GM18507 (cell line): Measurements from ENCODE around the gene SIAH3.

Experiments used
- DNase-seq: peaks from one replicate; pipeline ENCODE4 v3.0.0; 2011; ENCODE audit warnings: low read depth; ENCODE audit not compliant: insufficient read length; ENCODE audit errors: extremely low spot score
- FAIRE-seq: peaks from 2 replicates; lab custom pipeline; 2011; peaks lifted over from hg19 to GRCh38; lab: Jason Lieb, UNC

The SIAH3 gene

DNA sequence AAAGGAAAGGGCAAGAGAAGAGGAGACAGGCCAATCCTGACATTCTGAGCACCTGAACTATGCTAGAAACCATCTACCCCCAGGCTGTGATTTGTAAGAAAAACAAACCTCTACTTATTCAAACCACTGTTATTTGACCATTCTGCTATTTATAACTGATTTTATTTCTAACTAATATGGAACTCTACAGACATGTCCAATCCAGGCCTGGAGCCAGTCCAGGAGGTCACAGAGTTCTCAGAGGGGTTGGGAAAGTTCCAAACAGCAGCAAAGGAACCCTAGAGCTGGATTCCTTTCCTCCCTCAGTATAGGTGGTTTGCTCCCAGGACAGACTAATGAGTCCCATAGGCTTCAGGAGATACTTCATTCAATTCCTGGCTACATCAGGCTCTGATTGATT lies 24.2 kb downstream of the SIAH3 start:
- DNase-seq = no peak
- FAIRE-seq = no peak

DNA sequence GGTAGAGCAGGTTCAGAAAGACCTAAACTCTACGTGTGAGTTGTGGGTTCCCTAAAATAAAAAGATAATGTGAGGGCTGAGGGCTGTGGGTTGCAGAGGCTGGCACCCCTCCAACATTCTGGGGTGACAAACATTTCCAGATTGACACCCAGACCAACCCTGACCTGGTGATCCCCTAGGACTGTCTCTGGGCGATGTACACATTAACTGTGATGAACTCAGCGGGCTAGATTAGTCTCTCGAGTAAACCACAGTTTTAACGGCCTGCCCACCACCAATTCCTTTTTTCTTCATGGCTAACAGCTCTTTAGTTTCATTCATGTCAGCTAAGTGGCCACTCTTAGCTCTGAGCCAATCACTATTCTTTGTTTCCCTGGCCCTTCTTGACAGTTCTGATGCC lies 24.8 kb downstream of the SIAH3 start:
- DNase-seq (peak; percentile 33), FAIRE-seq (peak; percentile 84)

DNA sequence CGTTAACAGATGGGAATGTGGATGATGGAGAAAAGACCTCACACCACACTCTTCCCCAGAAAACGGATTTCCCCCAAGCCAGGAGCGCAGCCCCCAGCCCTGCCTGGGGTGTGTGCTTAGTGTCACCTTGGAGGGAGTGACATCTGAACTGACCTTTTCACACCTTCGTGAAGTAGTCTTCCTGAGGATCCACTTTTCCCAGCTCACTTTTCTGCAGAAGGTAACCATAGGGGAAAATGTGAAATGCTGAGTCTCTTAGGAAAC lies 26.2 kb downstream of the SIAH3 start:
- DNase-seq (no peak), FAIRE-seq (no peak)

DNA sequence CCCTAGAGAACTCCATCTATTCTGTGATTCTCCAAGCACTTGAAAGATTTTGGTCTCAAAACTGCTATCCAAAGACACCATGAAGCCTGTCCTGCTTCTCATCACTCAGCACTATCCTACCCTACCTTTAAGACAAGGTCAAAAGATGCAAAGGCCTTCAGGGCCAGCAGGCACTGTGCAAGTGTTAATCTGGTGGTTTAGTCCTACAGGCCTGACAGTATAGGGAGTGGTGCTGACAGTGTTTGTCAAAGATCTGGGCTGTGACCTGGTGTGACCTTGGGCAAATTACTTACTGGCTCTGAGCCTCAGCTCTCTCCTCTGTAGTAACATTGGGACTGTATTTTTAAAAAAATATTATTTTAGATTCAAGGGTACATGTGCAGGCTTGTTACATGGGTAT lies 28.0 kb downstream of the SIAH3 start:
- FAIRE-seq (no peak), DNase-seq (no peak)

DNA sequence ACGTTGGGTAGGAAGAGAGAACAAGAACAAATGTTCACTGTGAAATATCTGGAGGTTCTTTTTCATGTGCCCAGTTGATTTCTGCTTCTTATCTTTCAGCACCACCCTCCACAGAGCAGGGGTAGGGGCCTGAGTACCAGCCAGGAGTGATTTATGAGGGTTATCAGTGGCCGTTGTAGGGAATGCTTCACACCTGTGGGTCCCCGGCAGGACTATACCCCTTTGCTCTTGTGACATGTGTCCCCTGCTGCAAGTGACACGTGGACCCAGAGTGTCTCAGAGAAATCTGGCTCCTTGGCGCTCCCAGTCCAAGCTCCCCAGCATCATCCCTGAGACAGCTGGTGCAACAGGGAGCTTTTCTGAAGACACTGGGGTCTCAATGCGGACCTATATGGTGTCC lies 29.7 kb downstream of the SIAH3 start:
- FAIRE-seq = no peak

DNA sequence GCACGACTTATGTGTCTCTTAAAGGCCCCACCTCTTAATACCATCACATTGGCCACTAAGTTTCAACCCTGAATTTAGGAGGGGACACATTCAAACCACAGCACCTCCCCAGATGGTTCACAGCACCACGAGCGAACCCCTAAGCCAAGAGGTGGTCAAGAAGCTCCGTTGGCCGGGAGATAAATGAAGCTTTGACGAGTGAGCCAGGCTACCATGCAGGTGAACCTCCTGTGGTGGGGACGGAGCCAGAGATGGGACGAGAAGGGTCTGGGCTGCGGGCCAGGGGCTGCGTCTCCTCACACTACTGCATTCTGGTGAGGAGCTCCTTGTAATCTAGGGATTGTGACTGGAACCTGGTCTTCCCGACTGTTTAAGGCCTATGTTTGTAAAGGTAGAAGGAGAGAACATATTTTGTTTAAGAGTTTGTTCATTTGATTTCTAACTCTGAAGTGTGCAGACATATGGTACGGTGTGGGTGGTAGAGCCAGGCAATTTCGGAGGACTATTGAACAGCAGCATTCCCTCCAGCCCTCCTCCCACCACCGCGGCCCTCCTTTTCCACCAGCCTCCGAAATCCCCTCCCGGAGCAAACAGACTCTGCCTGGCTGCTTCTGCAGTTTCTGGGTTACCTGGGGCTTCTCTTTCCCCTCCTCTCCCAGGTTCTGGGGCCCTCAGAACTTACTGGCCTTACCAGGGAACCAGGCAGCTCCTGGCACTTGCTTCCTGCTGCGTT lies 31.3 kb downstream of the SIAH3 start:
- FAIRE-seq (no peak), DNase-seq (no peak)

More for the DNA sequence above, 29.7 kb downstream of the SIAH3 start:
- DNase-seq = no peak

DNA sequence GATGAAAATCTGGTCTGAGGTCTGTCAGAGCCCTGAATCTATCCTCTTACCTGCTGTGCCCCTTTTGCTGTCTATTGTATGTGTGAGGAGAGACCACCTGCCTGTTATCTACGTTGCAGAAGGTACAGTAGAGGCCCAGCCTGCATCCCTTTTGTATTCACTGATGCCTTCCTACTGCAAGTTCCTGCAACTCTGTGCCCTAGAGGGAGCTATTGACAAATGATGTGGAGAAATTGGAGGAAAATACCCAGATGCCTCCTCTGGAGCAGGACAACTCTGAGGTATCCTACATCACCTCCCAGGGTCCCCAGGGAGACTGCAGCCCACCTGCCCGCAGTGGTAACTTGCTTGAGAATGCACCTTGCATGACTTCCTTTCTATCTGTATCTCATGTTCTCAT lies 33.7 kb downstream of the SIAH3 start:
- DNase-seq (no peak), FAIRE-seq (no peak)

DNA sequence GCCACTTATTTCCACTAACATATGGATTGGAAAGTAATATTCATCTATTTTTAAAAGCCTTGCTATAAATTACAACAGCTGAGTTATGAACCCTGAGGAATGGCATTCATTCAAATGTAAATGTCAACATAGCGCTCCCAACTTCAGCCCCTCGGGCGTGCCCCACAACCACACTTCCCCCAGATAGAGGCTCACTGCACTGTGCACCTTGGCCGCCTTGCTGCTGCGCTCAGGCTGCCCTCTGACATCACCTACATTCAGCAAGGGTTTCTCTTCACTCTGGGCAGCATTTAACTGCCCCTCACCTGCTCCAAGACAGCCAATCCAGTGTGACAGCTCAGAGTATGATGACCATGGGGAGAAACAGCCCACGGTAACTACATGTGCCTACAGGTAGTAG lies 35.1 kb downstream of the SIAH3 start:
- FAIRE-seq (no peak), DNase-seq (no peak)

DNA sequence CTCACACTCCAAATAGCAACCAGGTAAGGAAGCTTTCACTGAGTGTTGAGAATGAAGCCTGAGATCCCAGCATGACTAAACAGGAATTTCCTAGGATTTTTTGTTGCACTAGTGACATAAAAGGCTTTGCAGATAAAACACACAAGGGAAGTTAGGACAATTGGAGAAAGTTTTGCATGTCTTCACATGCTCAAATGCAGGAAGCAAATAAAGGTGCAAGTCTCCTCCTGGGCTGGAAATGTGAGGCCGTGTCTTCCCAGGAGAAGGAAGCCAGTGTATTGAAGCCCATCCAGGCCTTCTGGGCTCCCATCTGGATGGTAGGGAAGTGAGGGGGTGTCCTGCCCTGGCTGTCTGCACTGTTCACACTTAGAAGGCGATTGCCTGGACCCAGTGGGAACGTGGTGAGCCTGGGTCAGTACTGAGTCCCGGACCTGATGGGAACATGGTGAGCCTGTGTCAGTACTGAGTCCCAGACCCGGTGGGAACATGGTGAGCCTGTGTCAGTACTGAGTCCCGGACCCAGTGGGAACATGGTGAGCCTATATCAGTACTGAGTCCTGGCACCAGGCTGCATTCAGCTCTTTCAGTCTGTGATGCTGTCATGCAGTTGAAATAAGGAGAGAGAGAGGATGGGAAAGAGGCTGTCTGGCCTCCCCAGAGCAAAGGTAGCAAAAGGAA lies 38.7 kb downstream of the SIAH3 start:
- FAIRE-seq = no peak

DNA sequence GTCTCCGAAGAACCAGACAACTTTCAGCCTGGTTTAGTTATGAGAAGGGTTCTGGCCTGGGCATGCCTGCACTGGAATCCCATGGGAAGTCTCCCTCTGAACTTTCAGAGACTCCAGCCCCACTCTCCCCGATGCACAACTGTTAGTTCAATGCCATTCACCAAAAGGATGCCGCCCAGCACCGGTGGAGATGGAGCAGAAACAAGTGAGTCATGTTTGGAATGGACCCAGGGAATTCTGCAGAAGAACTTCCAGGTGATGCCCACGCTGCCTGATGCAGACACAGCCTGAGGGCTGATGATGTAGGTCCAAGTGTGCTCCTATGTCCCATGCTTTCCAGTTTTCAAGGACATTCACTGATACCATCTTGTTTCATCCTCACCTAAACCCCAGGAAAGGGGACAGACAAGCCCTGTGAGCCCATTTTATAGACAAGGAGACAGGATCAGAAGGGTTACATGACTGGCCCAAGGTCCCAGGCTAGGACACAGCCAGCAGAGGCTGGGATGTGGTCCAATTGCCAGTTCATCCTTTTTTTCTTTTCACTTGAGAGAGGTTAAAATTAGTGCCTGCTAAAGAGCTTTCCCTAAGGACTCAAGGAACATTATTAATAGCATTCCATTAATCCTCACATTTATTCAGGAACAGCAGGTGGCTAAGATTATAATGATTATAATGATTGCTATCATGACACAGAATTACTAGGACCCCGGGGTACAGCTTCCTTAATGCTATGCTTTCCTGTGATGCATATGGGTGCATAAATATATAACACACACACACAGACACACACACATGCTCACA lies 39.5 kb downstream of the SIAH3 start:
- FAIRE-seq (no peak), DNase-seq (no peak)

More for the DNA sequence above, 38.7 kb downstream of the SIAH3 start:
- no peak for DNase-seq

DNA sequence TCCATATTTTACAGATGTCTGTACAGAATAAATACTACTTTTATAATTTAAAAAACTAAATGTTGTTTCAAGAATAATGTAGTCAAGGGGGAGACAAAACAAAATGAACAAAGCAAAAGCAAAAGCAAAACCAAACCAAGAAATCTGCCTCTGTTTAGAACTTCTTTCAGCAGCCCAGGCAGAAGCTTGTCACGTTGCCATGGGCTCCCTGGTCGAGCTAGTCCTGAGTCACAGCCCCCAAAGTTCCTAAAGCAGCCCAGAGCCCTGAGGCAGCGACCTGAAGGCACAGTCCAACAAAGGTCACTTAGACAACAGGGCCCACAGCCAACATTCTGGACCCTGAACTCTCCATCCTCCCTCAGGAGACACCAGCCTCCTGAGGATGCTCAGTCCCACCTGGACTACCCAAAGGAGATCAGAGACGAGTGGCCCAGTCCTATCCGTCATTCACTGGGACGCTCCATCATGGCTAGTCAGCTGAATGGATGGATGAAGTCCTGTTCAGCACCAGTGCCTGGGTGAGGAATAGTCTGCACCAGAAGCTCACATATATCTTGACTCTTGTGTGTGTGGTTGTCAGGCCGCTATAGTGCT lies 41.7 kb downstream of the SIAH3 start:
- DNase-seq = no peak
- FAIRE-seq = no peak

DNA sequence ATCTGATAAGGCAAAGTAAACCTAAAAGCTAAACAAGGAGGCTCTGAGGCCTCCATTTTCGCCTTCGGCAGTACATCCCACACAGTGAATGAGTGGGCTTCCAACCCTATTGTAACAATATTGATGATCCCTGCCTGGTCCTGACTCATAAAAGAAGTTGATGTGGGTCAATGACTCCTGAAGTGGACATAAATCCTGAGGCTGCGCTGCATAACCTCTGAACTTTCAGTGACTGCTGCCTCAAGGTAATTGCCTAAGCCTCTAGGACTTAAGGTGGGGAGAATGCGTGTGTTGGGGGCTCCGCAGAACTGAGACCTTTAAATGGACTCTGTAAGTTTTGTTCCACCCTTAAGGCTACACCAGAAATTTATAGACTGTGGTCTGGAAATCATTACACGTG lies 42.6 kb downstream of the SIAH3 start:
- DNase-seq = no peak
- no peak for FAIRE-seq

DNA sequence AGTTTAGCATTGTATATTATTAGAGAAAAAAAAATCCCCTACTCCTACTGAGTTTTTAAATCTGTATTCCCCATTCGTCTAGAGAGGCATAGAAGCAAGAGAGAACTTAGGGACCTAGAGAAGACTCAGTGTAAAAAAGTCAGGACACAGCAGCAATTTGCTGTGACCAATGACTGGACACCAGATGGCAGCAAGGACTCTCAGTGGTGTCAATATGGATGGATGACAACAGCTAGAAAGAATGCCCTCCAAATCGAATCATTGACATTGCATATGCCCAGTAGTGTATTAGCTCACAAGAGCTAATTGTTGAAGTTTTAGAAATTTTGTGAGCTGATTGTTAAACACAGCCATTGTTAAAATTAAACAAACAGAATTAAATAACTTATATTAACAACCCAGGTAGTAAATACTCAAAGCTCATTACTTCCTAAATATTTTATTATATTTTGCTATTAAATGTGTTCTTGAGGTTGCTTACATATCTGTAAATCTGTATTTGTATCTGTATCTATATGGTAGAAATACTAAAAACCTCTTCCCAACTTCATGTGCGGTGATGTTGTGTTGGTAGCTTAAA lies 43.9 kb downstream of the SIAH3 start:
- DNase-seq (no peak), FAIRE-seq (peak; percentile 74)

DNA sequence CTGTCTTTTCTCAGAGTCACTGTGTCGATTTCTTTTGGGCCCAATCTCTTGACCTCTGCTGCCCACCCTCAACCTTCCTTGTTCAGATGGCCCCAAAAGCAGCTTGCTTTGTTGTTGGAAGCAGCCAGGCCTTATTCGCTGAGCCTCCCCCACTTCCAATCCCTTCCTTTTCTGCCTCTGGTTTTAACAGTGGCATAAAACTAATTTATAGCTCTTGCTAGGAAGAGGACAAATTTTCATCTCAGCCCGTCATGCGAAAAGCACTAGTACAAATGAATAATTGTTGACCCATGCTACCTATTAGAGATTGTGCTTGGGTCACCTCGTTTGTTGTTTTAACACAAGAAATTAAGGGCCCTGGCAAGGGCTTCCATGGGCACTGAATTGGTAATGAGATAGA lies 51.1 kb downstream of the SIAH3 start:
- no peak for FAIRE-seq
- DNase-seq = no peak

DNA sequence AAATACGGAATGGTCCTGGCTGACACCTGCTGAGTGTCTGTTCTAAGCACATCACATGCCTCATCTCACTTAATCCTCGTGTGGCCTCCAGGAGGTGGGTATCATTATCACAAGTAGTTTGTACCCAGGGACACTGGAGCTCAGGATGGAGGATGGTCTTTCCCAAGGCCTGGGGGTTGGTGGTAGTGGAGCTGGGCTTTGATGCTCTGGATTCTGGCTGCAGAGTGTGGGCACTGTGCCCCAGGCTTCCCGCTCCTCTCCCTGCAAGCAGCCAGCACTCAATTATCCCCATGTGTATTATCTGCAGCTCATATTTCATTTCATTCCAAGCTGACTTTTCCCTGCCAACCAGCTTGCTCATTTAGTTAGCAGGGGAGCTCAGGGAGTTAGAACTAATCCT lies 52.1 kb downstream of the SIAH3 start:
- FAIRE-seq = no peak
- DNase-seq = no peak

DNA sequence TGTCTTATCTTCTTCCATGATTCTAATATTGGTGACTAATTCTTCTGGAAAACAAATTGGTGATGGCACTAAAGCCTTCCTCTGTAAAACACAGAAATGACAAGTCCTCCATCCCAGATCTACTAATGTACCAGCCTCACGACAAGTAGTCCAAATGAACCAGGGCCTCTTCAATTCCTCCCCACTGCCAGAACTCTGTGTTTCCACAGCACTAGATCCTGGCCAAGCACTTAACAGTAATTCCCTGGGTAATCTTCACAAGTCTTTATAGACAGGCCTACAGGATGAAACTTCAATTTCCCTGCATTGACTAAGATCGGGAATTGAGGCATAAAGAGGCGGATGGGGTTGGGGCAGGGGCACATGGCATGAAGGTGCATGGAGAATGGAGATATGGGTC lies 52.7 kb downstream of the SIAH3 start:
- no peak for DNase-seq
- FAIRE-seq = no peak

DNA sequence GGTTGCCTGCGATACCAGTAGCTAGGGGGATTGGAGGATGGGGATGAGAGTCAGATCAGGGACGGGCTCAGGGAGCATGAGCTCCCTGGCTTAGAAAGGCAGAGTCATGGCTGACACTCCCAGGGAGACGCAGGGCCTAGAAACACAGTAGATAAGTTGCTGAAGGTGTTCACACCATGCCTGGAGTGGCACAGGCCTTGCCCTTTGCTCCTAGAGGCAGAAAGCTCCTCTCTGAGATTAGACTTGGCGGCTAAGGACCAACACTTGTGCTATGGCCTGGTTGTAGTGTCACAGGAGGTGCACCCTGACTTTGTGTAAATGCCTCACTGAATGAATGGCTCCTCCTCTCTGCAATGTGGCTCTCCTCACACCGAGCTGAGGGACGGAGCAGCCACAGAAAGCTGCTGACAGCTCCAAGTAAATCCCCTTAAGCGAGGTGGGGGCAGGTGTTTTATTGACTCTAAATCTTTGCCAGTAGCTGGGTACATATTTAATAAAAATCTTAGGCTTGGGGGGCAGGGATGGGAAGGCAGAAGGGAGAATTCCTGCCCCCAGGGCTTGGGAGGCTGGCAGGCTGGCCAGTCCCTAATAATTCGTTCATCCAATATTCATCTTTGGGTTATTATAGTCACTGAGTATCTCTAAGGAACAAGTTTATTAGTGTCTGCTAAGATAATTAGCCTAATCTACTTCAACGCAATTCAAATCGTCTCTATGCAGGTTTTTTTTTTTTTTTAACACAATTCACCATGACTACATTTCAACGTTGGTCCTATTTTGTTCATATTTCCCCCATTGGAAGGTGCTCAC lies 54.9 kb downstream of the SIAH3 start:
- no peak for FAIRE-seq
- no peak for DNase-seq

DNA sequence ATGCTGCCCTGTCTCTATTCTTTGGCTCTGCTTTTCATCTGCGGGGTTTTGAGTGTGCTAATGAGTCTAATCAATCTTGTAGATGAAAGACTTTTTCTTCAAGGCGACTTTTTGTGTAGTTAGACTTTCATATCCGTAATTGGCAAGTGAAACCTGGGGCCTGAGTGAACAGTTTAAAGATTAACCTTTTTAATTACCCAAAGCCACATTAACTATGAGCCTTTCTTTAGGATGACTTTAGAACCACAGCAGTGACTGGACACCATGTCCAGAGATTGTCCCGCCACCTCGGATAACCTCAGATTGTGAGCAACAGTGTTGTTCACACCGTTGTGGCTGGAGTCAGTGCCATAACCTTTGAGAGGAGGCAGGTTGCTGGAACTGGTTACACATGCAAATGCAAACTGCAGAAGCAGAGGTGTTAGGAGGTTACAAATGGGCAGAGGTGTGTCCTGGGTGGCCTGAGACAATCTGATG lies 58.7 kb downstream of the SIAH3 start:
- DNase-seq (no peak), FAIRE-seq (no peak)

DNA sequence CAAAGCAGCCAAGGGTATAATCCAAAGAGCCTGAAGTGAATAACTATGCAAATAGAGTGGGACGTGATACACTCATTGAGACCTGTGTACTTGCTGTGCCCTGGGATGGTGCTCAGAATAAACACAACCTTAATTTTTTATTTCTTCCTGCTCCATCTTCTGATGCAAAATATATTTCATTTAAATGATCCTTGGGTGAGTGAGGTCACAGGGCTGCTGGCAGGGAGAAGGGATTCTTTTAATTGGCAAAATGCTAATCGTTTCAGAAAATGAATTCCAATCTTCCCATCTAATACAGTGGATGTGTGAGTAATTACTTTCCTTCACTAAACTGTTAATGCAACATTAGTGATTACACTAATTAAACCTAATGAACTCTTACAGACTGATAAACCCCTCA lies 63.5 kb downstream of the SIAH3 start:
- FAIRE-seq = no peak
- no peak for DNase-seq
